ENCODE results near the gene HAPSTR1. TPM values are rescaled to one million over a fixed set of nuclear protein-coding genes. Genes with fewer than 3 reads are reported as not detected.

Gene HAPSTR1
- total and polyA plus RNA-seq, 2 donors (not counting 3 experiments of a cell fraction or from before 2014, with no cell fraction given), result 15.7 to 63.7 TPM

- H3K9ac ChIP-seq (replicated peaks; ENCODE audit: extremely low read depth, insufficient read depth, low read length), result no peak overlapping the region
- no peaks in the 10 kb centered on the region for H3K9me3 ChIP-seq (replicated peaks; ENCODE audit: control insufficient read depth, insufficient read depth, low read length)
- TF ChIP-seq POLR2A (IDR thresholded peaks at IDR 0.05; ENCODE audit: low read depth, low read length), result no peak
- peaks cover 6% of the 10 kb centered on the region for H3K4me1 ChIP-seq (ENCODE audit: control insufficient read depth, extremely low read depth, insufficient read depth, low read length)
- CTCF ChIA-PET, result interaction anchor here (0.6 to 2.0 kb wide), 5 partner anchors 10 to 90 kb away, joined by 3 to 5 read pairs (median 3); no protein-coding TSS in a partner anchor
- no peaks in the 10 kb centered on the region for H3K9me1 ChIP-seq (replicated peaks; ENCODE audit: control insufficient read depth, extremely low read depth, insufficient read depth, low read length)
- POLR2A ChIA-PET, result interaction anchor here (0.6 to 1.4 kb wide), 4 partner anchors 9 to 145 kb away, joined by 3 to 9 read pairs (median 4); partner anchors contain the start of gene HAPSTR1
- H2AFZ ChIP-seq (ENCODE audit: low read depth, low read length), result no peak overlapping the region
- H3K4me3 ChIP-seq (replicated peaks in 1 of 3; ENCODE audit: insufficient read depth in 1 of 3, low read depth in 1 of 3, low read length in 3 of 3), result no peak overlapping the region
- H3K79me2 ChIP-seq (ENCODE audit: control insufficient read depth, insufficient read depth, low read length), result peaks cover 100% of the 10 kb centered on the region
- BruUV-seq (replicated peaks), result no TSS peak
- dilution Hi-C loops (cut with MboI; ENCODE audit: extremely low pct_ligation_motif_present, low sequenced_read_pairs) (no loop called here), intact Hi-C loops (cut with micrococcal nuclease) (no loop called here)
- H3K4me2 ChIP-seq (ENCODE audit: insufficient read depth, low read length), result no peak overlapping the region
- peaks cover 26 to 49% of the 10 kb centered on the region in 2 experiments for H3K36me3 ChIP-seq (ENCODE audit: control insufficient read depth in 2 of 2, extremely low read depth in 1 of 2, insufficient read depth in 2 of 2, low read length in 2 of 2)
- FAIRE-seq (no peak), DNase-seq (ENCODE audit: low read depth, low spot score) (no peak)
- H3K27me3 ChIP-seq (ENCODE audit: control insufficient read depth in 2 of 2, insufficient read depth in 2 of 2, low read length in 2 of 2), result no peaks in the 10 kb centered on the region
- H3K27ac ChIP-seq (ENCODE audit: insufficient read depth, low read depth, low read length), result no peak overlapping the region
- H4K20me1 ChIP-seq (replicated peaks; ENCODE audit: control insufficient read depth, extremely low read depth, insufficient read depth, low read length), result peaks cover 47% of the 10 kb centered on the region
Observed at GRCh38 chr16:9102943-9103342, 11.5 kb downstream of the HAPSTR1 start.

DNA sequence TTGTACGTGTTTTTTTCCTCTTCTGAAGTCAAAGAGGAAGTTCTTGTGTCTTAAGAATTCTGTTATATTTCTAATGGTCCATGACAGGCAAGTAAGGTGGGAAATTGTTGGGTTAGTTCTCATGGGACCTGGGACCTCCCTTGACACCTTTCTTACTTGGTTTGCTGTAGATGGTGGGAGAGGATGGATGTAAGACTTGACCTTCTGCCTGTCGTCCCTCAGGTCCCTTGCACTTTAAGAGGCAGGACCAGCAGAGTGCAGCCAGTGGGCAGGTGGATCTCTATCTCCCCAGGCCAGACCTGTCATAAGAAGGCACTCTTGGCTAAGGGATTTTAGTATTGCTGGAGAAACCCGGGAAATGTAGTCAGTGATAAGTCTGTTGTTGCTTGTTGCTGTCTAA is 12.1 kb downstream of the HAPSTR1 start:
- no peak for FAIRE-seq
- Histone ChIP-seq H3K9me3 (replicated peaks; ENCODE audit: control insufficient read depth, insufficient read depth, low read length) (no peaks in the 10 kb centered on the region), H3K27ac (ENCODE audit: insufficient read depth, low read depth, low read length) (no peak overlapping the region), H3K4me1 (ENCODE audit: control insufficient read depth, extremely low read depth, insufficient read depth, low read length) (peaks cover 6% of the 10 kb centered on the region), H2AFZ (ENCODE audit: low read depth, low read length) (no peak overlapping the region), H3K27me3 (ENCODE audit: control insufficient read depth in 2 of 2, insufficient read depth in 2 of 2, low read length in 2 of 2) (no peaks in the 10 kb centered on the region), H3K9me1 (replicated peaks; ENCODE audit: control insufficient read depth, extremely low read depth, insufficient read depth, low read length) (no peaks in the 10 kb centered on the region), H3K9ac (replicated peaks; ENCODE audit: extremely low read depth, insufficient read depth, low read length) (no peak overlapping the region), H3K79me2 (ENCODE audit: control insufficient read depth, insufficient read depth, low read length) (peaks cover 100% of the 10 kb centered on the region), H3K36me3 (ENCODE audit: control insufficient read depth in 2 of 2, extremely low read depth in 1 of 2, insufficient read depth in 2 of 2, low read length in 2 of 2) (peaks cover 24 to 50% of the 10 kb centered on the region in 2 experiments), H3K4me3 (replicated peaks in 1 of 3; ENCODE audit: insufficient read depth in 1 of 3, low read depth in 1 of 3, low read length in 3 of 3) (no peak overlapping the region), H3K4me2 (ENCODE audit: insufficient read depth, low read length) (no peak overlapping the region), H4K20me1 (replicated peaks; ENCODE audit: control insufficient read depth, extremely low read depth, insufficient read depth, low read length) (peaks cover 50% of the 10 kb centered on the region)
- TF ChIP-seq CTCF (IDR thresholded peaks at IDR 0.05; ENCODE audit: extremely low read depth in 1 of 2, insufficient read depth in 1 of 2, low read depth in 1 of 2, low read length in 2 of 2) (no peak), GATA2 (IDR thresholded peaks at IDR 0.05; ENCODE audit: insufficient read depth, insufficient read length, low read depth, low read length) (no peak), MAX (IDR thresholded peaks at IDR 0.05; ENCODE audit: insufficient read depth, insufficient read length) (no peak), POLR2A (IDR thresholded peaks at IDR 0.05; ENCODE audit: low read depth, low read length) (no peak), EZH2 (IDR thresholded peaks at IDR 0.05; ENCODE audit: borderline replicate concordance, low read depth, low read length, severe bottlenecking) (no peak), JUN (IDR thresholded peaks at IDR 0.05; ENCODE audit: borderline replicate concordance, insufficient read depth, insufficient read length, low read depth) (no peak), MYC (IDR thresholded peaks at IDR 0.05; ENCODE audit: low read depth, low read length) (no peak), FOS (IDR thresholded peaks at IDR 0.05; ENCODE audit: borderline replicate concordance, insufficient read depth, low read length) (no peak), POLR2AphosphoS5 (IDR thresholded peaks at IDR 0.05; ENCODE audit: insufficient read depth, low read depth, low read length) (no peak)
- CTCF ChIA-PET, result interaction anchor here (0.7 to 2.0 kb wide), 4 partner anchors 10 to 70 kb away, joined by 3 to 5 read pairs (median 4); no protein-coding TSS in a partner anchor
- BruUV-seq (replicated peaks), result no TSS peak
- dilution Hi-C loops (cut with MboI; ENCODE audit: extremely low pct_ligation_motif_present, low sequenced_read_pairs), result no loop called here
- POLR2A ChIA-PET, result interaction anchor here (0.7 to 0.9 kb wide), 3 partner anchors 10 to 109 kb away, joined by 3 to 6 read pairs (median 4); no protein-coding TSS in a partner anchor
- intact Hi-C loops (cut with micrococcal nuclease), result no loop called here
- DNase-seq (ENCODE audit: low read depth, low spot score), result no peak
